HEK293 (cell line): Measurements from ENCODE around the gene TRAF1.

Experiments
- CTCF ChIP-seq: fragments of 450-650 bp; formaldehyde crosslinking; IDR thresholded peaks from 2 replicates; pipeline ENCODE4 v1.5.1; 2016; ENCODE audit warnings: missing biosample characterization, missing genetic modification characterization
- HIC1 ChIP-seq: fragments of 450-650 bp; formaldehyde crosslinking; IDR thresholded peaks from 2 replicates; pipeline ENCODE4 v1.5.1; 2016; ENCODE audit warnings: missing biosample characterization, missing genetic modification characterization
- KLF1 ChIP-seq: fragments of 450-650 bp; formaldehyde crosslinking; IDR thresholded peaks from 2 replicates; pipeline ENCODE4 v1.5.1; 2016; ENCODE audit warnings: missing biosample characterization, missing genetic modification characterization
- REPIN1 ChIP-seq: fragments of 450-650 bp; formaldehyde crosslinking; IDR thresholded peaks from 2 replicates; pipeline ENCODE4 v1.5.1; 2017; ENCODE audit warnings: missing biosample characterization, missing genetic modification characterization, low read depth
- SALL2 ChIP-seq: fragments of 450-650 bp; formaldehyde crosslinking; IDR thresholded peaks from 2 replicates; pipeline ENCODE4 v1.5.0; 2017; ENCODE audit warnings: missing biosample characterization, mild to moderate bottlenecking, missing genetic modification characterization, borderline replicate concordance
- SETDB1 ChIP-seq: IDR thresholded peaks from one replicate; pipeline ENCODE4 v1.6.1; 2017; ENCODE audit warnings: mild to moderate bottlenecking, low read length, moderate library complexity, mixed read lengths; ENCODE audit not compliant: insufficient read length
- YY1 ChIP-seq: fragments of 450-650 bp; formaldehyde crosslinking; IDR thresholded peaks from 2 replicates; pipeline ENCODE4 v1.5.1; 2018; ENCODE audit warnings: missing biosample characterization, missing genetic modification characterization
- ZNF148 ChIP-seq: fragments of 450-650 bp; formaldehyde crosslinking; IDR thresholded peaks from 2 replicates; pipeline ENCODE4 v1.5.0; 2017; ENCODE audit warnings: missing biosample characterization, missing genetic modification characterization, borderline replicate concordance
- ZNF423 ChIP-seq: fragments of 450-650 bp; formaldehyde crosslinking; IDR thresholded peaks from 2 replicates; pipeline ENCODE4 v1.5.1; 2016; ENCODE audit warnings: missing biosample characterization, missing genetic modification characterization
- ZNF514 ChIP-seq: fragments of 450-650 bp; formaldehyde crosslinking; IDR thresholded peaks from 2 replicates; pipeline ENCODE4 v1.5.1; 2016; ENCODE audit warnings: missing biosample characterization, missing genetic modification characterization
- ZNF626 ChIP-seq: fragments of 450-650 bp; sonication (Bioruptor Pico); formaldehyde crosslinking; IDR thresholded peaks from 2 replicates; pipeline ENCODE4 v1.5.1; 2018; ENCODE audit warnings: missing biosample characterization, missing genetic modification characterization, inconsistent platforms
- ZNF639 ChIP-seq: fragments of 450-650 bp; formaldehyde crosslinking; IDR thresholded peaks from 2 replicates; pipeline ENCODE4 v1.5.1; 2016; ENCODE audit warnings: missing biosample characterization, missing genetic modification characterization
- ZNF776 ChIP-seq: fragments of 450-650 bp; formaldehyde crosslinking; IDR thresholded peaks from 2 replicates; pipeline ENCODE4 v1.5.0; 2017; ENCODE audit warnings: missing biosample characterization, missing genetic modification characterization, borderline replicate concordance
- ZNF837 ChIP-seq: fragments of 450-650 bp; formaldehyde crosslinking; IDR thresholded peaks from 2 replicates; pipeline ENCODE4 v1.5.1; 2016; ENCODE audit warnings: missing biosample characterization, missing genetic modification characterization

GRCh38 chr9:120944948-120945347 lies 18.4 kb upstream of the TRAF1 start:
- TF ChIP-seq HIC1 (tag by site-specific recombination) (no peak), SALL2 (no peak), REPIN1 (no peak), ZNF776 (tag by site-specific recombination) (no peak), ZNF837 (tag by site-specific recombination) (no peak), SETDB1 (no peak), YY1 (no peak), ZNF514 (tag by site-specific recombination) (no peak), ZNF626 (tag by site-specific recombination) (no peak), CTCF (tag by site-specific recombination) (no peak), ZNF423 (tag by site-specific recombination) (no peak), ZNF639 (tag by site-specific recombination) (no peak), KLF1 (tag by site-specific recombination) (no peak), ZNF148 (tag by site-specific recombination) (no peak)
